ENCODE data around the gene PMM2. TPM values are rescaled to one million over a fixed set of nuclear protein-coding genes. Genes with fewer than 3 reads are reported as not detected.

Gene PMM2
- total RNA-seq, 1 experiment from 2014 or later: 53.8 TPM

GRCh38 chr16:8846401-8846932, 48.8 kb downstream of the PMM2 start (continued):
- no peak for TF ChIP-seq GABPB1 (CRISPR knock-in tag; IDR thresholded peaks at IDR 0.05)
- TF ChIP-seq ZNF317 (CRISPR knock-in tag; IDR thresholded peaks at IDR 0.05; ENCODE audit: borderline replicate concordance, low read depth): no peak
- TF ChIP-seq MXD4 (CRISPR knock-in tag; IDR thresholded peaks at IDR 0.05; ENCODE audit: borderline replicate concordance): no peak
- no peak for TF ChIP-seq ZMAT4 (CRISPR knock-in tag; IDR thresholded peaks at IDR 0.05)
- no peak for TF ChIP-seq NR1H2 (CRISPR knock-in tag; IDR thresholded peaks at IDR 0.05)
- no peak for TF ChIP-seq ELF4 (CRISPR knock-in tag; IDR thresholded peaks at IDR 0.05; ENCODE audit: low read depth)
- TF ChIP-seq OVOL2 (CRISPR knock-in tag; IDR thresholded peaks at IDR 0.05; ENCODE audit: borderline replicate concordance): no peak

GRCh38 chr16:8847145-8847544, 49.5 kb downstream of the PMM2 start:
- peaks cover 35% of the 10 kb centered on the region for H3K36me3 Mint-ChIP-seq
- ATAC-seq: no peak
- DNase-seq (ENCODE audit: low spot score): no peak
- no peaks in the 10 kb centered on the region for H3K9me3 Mint-ChIP-seq
- ChIA-PET CTCF (interaction anchor here (0.6 to 1.7 kb wide), 2 partner anchors 8 to 192 kb away, joined by 3 to 5 read pairs; no protein-coding TSS in a partner anchor), POLR2A (no interaction called here)
- no peak for TF ChIP-seq ZNF263 (CRISPR knock-in tag; IDR thresholded peaks at IDR 0.05; ENCODE audit: low read depth)
- TF ChIP-seq ZNF425 (CRISPR knock-in tag; conservative IDR thresholded peaks at IDR 0.05): no peak
- no peak for TF ChIP-seq ZNF317 (CRISPR knock-in tag; IDR thresholded peaks at IDR 0.05; ENCODE audit: borderline replicate concordance, low read depth)
- TF ChIP-seq MLX (CRISPR knock-in tag; IDR thresholded peaks at IDR 0.05): no peak
- no peak for TF ChIP-seq ZNF671 (CRISPR knock-in tag; IDR thresholded peaks at IDR 0.05)
- no peaks in the 10 kb centered on the region for H3K27me3 Mint-ChIP-seq (ENCODE audit: low read depth)
- H3K4me3 Mint-ChIP-seq: no peak overlapping the region
- H3K4me1 Mint-ChIP-seq: peaks cover 57% of the 10 kb centered on the region
- H3K27ac Mint-ChIP-seq: peak overlapping the region; percentile 71

- H3K4me3 Mint-ChIP-seq: no peak overlapping the region
- H3K4me1 Mint-ChIP-seq: peaks cover 54% of the 10 kb centered on the region
- TF ChIP-seq GTF2I (CRISPR knock-in tag; conservative IDR thresholded peaks at IDR 0.05) (no peak), ZNF423 (CRISPR knock-in tag; IDR thresholded peaks at IDR 0.05) (no peak), ZNF512 (CRISPR knock-in tag; IDR thresholded peaks at IDR 0.05; ENCODE audit: borderline replicate concordance) (no peak), SP1 (CRISPR knock-in tag; conservative IDR thresholded peaks at IDR 0.05) (no peak), JUN (CRISPR knock-in tag; IDR thresholded peaks at IDR 0.05) (no peak), NFYB (CRISPR knock-in tag; conservative IDR thresholded peaks at IDR 0.05; ENCODE audit: low read depth) (no peak), FOXP4 (CRISPR knock-in tag; IDR thresholded peaks at IDR 0.05) (no peak), SMAD4 (CRISPR knock-in tag; IDR thresholded peaks at IDR 0.05) (no peak), AR (CRISPR knock-in tag; IDR thresholded peaks at IDR 0.05) (no peak), ZNF317 (CRISPR knock-in tag; IDR thresholded peaks at IDR 0.05; ENCODE audit: borderline replicate concordance, low read depth) (no peak), ZNF263 (CRISPR knock-in tag; IDR thresholded peaks at IDR 0.05; ENCODE audit: low read depth) (no peak), ETV6 (CRISPR knock-in tag; IDR thresholded peaks at IDR 0.05) (no peak)
- CTCF ChIA-PET: interaction anchor here (1.7 kb wide), 1 partner anchor 7 kb away, joined by 5 read pairs; no protein-coding TSS in a partner anchor
- no peaks in the 10 kb centered on the region for H3K9me3 Mint-ChIP-seq
- no peaks in the 10 kb centered on the region for H3K27me3 Mint-ChIP-seq (ENCODE audit: low read depth)
- H3K27ac Mint-ChIP-seq: no peak overlapping the region
- POLR2A ChIA-PET: no interaction called here
- ATAC-seq (no peak), DNase-seq (ENCODE audit: low spot score) (no peak)
- peaks cover 39% of the 10 kb centered on the region for H3K36me3 Mint-ChIP-seq
These were observed 50.0 kb downstream of the PMM2 start for GRCh38 chr16:8847623-8848022.
